Suprapubic skin (tissue), 4 donors: ENCODE measurements around the gene OR52B6.

Experiments
- CTCF ChIP-seq, 2 donors: fragments of 200-600 bp in 1 of 2; fragments of 450-650 bp in 1 of 2; sonication (generic) in 1 of 2; IDR thresholded peaks; one replicate each; pipeline ENCODE4 v1.5.1; 2016 to 2019; ENCODE audit warnings: antibody characterized with exemption in 2 of 2, mild to moderate bottlenecking in 1 of 2, moderate library complexity in 1 of 2
- EP300 ChIP-seq: sonication (generic); formaldehyde crosslinking; IDR thresholded peaks from one replicate; pipeline ENCODE4 v1.6.1; 2017; ENCODE audit warnings: antibody characterized with exemption
- POLR2A ChIP-seq, 2 donors: fragments of 450-650 bp; IDR thresholded peaks; one replicate each; pipeline ENCODE4 v1.6.1; 2017; ENCODE audit warnings: antibody characterized with exemption in 2 of 2, mild to moderate bottlenecking in 2 of 2, moderate library complexity in 2 of 2
- POLR2AphosphoS5 ChIP-seq, 3 donors: sonication (generic); formaldehyde crosslinking; IDR thresholded peaks; one replicate each; pipeline ENCODE4 v1.6.1; 2017; ENCODE audit warnings: antibody characterized with exemption in 3 of 3

- TF ChIP-seq CTCF (IDR thresholded peaks at IDR 0.05) (no peak), POLR2A (IDR thresholded peaks at IDR 0.05) (no peak), EP300 (no peak), POLR2AphosphoS5 (IDR thresholded peaks at IDR 0.05) (no peak)
Measured at GRCh38 chr11:5611627-5612026, 30.9 kb downstream of the OR52B6 start.
